ENCODE results near the gene BICDL2. TPM values are rescaled to one million over a fixed set of nuclear protein-coding genes. Genes with fewer than 3 reads are reported as not detected.
A peak's percentile ranks its signal among the peaks of the same experiment; 100 is the strongest.

BICDL2 gene
- total and polyA plus RNA-seq, 2 donors (not counting 1 experiment from before 2014, with no cell fraction given) = not detected

DNA sequence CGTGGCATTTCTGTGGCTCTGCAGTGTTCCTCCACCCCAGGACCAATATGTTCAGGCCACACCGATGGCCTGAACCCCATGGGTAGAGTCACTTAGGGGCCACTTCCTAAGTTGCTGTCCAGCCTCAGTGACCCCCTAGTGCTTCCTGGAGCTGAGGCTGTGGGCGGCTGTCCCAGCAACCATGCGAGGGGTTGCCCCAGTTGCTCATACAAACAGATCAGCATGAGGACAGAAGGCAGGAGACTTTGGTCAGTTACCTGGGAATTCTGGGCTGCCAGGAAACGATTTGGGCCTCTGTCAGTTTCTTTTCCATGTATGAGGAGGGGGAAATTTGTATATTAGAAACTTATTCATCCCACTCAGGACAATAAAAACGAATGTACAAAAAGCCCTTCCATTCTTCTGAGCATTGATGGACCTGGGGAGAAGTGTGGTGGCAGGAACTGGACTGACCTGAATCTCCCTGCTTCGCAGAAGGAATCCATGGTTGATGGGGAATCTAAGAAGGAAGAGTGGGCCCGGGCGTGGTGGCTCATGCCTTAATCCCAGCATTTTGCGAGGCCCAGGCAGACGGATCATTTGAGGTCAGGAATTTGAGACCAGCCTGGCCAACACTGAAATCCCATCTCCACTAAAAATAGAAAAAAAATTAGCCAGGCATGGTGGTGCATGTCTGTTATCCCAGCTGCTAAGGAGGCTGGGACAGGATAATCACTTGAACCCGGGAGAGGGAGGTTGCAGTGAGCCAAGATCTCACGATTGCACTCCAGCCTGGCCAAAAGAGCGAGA lies 23.8 kb upstream of the BICDL2 start:
- H3K36me3 ChIP-seq (ENCODE audit: control insufficient read depth, insufficient read depth, low read length) = no peaks in the 10 kb centered on the region
- TF ChIP-seq EZH2 (IDR thresholded peaks at IDR 0.05; ENCODE audit: low read length, missing control alignments) = no peak
- TF ChIP-seq, protein P1, sequence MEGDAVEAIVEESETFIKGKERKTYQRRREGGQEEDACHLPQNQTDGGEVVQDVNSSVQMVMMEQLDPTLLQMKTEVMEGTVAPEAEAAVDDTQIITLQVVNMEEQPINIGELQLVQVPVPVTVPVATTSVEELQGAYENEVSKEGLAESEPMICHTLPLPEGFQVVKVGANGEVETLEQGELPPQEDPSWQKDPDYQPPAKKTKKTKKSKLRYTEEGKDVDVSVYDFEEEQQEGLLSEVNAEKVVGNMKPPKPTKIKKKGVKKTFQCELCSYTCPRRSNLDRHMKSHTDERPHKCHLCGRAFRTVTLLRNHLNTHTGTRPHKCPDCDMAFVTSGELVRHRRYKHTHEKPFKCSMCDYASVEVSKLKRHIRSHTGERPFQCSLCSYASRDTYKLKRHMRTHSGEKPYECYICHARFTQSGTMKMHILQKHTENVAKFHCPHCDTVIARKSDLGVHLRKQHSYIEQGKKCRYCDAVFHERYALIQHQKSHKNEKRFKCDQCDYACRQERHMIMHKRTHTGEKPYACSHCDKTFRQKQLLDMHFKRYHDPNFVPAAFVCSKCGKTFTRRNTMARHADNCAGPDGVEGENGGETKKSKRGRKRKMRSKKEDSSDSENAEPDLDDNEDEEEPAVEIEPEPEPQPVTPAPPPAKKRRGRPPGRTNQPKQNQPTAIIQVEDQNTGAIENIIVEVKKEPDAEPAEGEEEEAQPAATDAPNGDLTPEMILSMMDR (conservative IDR thresholded peaks at IDR 0.05 in 1 of 2, IDR thresholded peaks at IDR 0.05 in 1 of 2; ENCODE audit: low read depth in 1 of 2, low read length in 2 of 2) = no peak
- DNase-seq (ENCODE audit: low read depth in 2 of 2) = no peak
- H3K4me2 ChIP-seq (ENCODE audit: extremely low read depth, insufficient read depth, low read length) = no peak overlapping the region
- H3K27ac ChIP-seq (ENCODE audit: insufficient read depth, low read length) = no peak overlapping the region
- no peaks in the 10 kb centered on the region for H4K20me1 ChIP-seq (ENCODE audit: control insufficient read depth, extremely low read depth, insufficient read depth, low read length)
- H3K27me3 ChIP-seq (ENCODE audit: control insufficient read depth, insufficient read depth, low read length) = no peaks in the 10 kb centered on the region
- H3K79me2 ChIP-seq (ENCODE audit: control insufficient read depth, insufficient read depth, low read length) = no peaks in the 10 kb centered on the region
- peaks cover 3% of the 10 kb centered on the region for H3K4me1 ChIP-seq (ENCODE audit: control insufficient read depth, extremely low read depth, insufficient read depth, low read length)
- no peaks in the 10 kb centered on the region for H3K9me3 ChIP-seq (ENCODE audit: control insufficient read depth, insufficient read depth, low read depth, low read length)
- no peak overlapping the region for H3K9ac ChIP-seq (ENCODE audit: insufficient read depth, low read length)
- no peak overlapping the region for H3K4me3 ChIP-seq (replicated peaks in 1 of 4; ENCODE audit: control extremely low read depth in 1 of 4, insufficient read depth in 1 of 4, low read depth in 3 of 4, low read length in 4 of 4)
- no peak overlapping the region for H2AFZ ChIP-seq (ENCODE audit: low read length)

DNA sequence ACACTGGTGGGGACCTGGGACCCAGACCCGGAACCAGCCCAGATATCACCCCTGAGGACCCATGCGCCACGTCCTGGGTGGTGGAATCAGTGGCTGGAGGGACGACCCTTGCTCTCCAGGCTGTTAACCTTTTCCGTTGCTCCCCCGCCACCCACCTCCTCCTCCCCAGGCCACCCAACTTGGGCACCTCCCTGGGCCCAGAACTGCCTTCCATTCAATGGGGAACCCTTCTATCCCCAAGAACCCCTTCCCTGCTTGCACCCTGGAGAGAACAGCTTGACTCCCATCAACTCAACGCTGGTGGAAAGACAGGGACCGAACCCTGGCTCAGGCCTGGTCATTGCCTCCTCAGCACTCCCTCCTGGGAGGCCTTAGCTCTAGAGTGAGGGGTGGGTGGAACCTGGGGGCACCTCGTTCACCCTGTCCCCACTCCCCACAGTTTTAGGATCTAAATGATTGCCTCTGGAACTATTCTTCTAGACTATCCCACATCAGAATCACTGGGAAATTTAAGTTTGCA lies 23.0 kb upstream of the BICDL2 start:
- no peak overlapping the region for H3K9ac ChIP-seq (ENCODE audit: insufficient read depth, low read length)
- H3K27me3 ChIP-seq (ENCODE audit: control insufficient read depth, insufficient read depth, low read length) = no peaks in the 10 kb centered on the region
- peak overlapping the region; percentile 77 for H3K4me2 ChIP-seq (ENCODE audit: extremely low read depth, insufficient read depth, low read length)
- H3K79me2 ChIP-seq (ENCODE audit: control insufficient read depth, insufficient read depth, low read length) = no peaks in the 10 kb centered on the region
- no peaks in the 10 kb centered on the region for H3K36me3 ChIP-seq (ENCODE audit: control insufficient read depth, insufficient read depth, low read length)
- H3K9me3 ChIP-seq (ENCODE audit: control insufficient read depth, insufficient read depth, low read depth, low read length) = no peaks in the 10 kb centered on the region
- TF ChIP-seq, protein P1 (conservative IDR thresholded peaks at IDR 0.05 in 1 of 2, IDR thresholded peaks at IDR 0.05 in 1 of 2; ENCODE audit: low read depth in 1 of 2, low read length in 2 of 2) = no peak
- no peak for TF ChIP-seq EZH2 (IDR thresholded peaks at IDR 0.05; ENCODE audit: low read length, missing control alignments)
- DNase-seq (ENCODE audit: low read depth in 2 of 2) = no peak
- peak overlapping the region; percentile 21 for H3K27ac ChIP-seq (ENCODE audit: insufficient read depth, low read length)
- H3K4me1 ChIP-seq (ENCODE audit: control insufficient read depth, extremely low read depth, insufficient read depth, low read length) = no peaks in the 10 kb centered on the region
- peak overlapping the region; percentile 80 for H2AFZ ChIP-seq (ENCODE audit: low read length)
- peak overlapping the region in 3 of 4 experiments; percentile 28 to 80 (median 41) for H3K4me3 ChIP-seq (replicated peaks in 1 of 4; ENCODE audit: control extremely low read depth in 1 of 4, insufficient read depth in 1 of 4, low read depth in 3 of 4, low read length in 4 of 4)
- H4K20me1 ChIP-seq (ENCODE audit: control insufficient read depth, extremely low read depth, insufficient read depth, low read length) = no peaks in the 10 kb centered on the region

DNA sequence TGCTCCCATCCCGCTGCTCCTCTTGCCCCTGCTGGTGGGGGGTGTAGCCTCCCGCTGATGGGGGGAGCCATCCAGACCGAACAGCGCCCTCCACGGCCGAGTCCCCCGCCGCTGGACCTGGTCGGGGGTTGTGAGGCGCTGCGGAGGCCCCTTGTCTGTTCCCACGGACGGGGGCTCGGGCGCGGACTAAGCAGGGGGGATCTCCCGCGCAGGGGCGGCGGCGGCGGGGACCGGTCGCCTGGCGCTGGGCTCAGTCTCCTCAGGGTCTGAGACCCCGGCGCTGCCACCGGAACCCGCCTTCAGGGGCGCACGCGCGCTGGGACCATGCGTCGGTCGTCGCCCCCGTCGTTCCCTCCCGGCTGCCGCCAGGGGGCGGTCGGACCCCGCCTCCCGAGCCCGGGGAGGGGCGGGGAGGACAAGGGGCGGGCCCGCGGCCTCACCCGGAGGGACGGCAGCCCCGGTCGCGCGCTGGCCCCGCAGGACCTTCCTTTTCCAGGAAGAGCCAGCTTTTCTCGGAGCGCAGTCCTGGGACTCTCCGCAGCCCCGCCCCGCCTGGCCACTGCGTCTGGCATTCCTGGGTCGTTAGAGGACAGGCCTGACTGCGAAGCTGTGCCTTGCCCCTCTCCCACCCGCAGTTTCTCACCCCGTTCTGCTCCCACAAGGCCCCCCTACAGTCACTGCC lies 22.4 kb upstream of the BICDL2 start:
- peak overlapping the region; percentile 96 for H3K4me2 ChIP-seq (ENCODE audit: extremely low read depth, insufficient read depth, low read length)
- no peaks in the 10 kb centered on the region for H4K20me1 ChIP-seq (ENCODE audit: control insufficient read depth, extremely low read depth, insufficient read depth, low read length)
- H3K27ac ChIP-seq (ENCODE audit: insufficient read depth, low read length) = peak overlapping the region; percentile 43
- H3K36me3 ChIP-seq (ENCODE audit: control insufficient read depth, insufficient read depth, low read length) = no peaks in the 10 kb centered on the region
- H2AFZ ChIP-seq (ENCODE audit: low read length) = peak overlapping the region; percentile 80
- no peaks in the 10 kb centered on the region for H3K27me3 ChIP-seq (ENCODE audit: control insufficient read depth, insufficient read depth, low read length)
- peak; percentile 75 to 79 for DNase-seq (ENCODE audit: low read depth in 2 of 2)
- peak overlapping the region; percentile 69 for H3K9ac ChIP-seq (ENCODE audit: insufficient read depth, low read length)
- H3K9me3 ChIP-seq (ENCODE audit: control insufficient read depth, insufficient read depth, low read depth, low read length) = no peaks in the 10 kb centered on the region
- no peaks in the 10 kb centered on the region for H3K79me2 ChIP-seq (ENCODE audit: control insufficient read depth, insufficient read depth, low read length)
- H3K4me3 ChIP-seq (replicated peaks in 1 of 4; ENCODE audit: control extremely low read depth in 1 of 4, insufficient read depth in 1 of 4, low read depth in 3 of 4, low read length in 4 of 4) = peak overlapping the region; percentile 54 to 87 (median 79)
- no peak for TF ChIP-seq EZH2 (IDR thresholded peaks at IDR 0.05; ENCODE audit: low read length, missing control alignments)
- TF ChIP-seq, protein P1 (conservative IDR thresholded peaks at IDR 0.05 in 1 of 2, IDR thresholded peaks at IDR 0.05 in 1 of 2; ENCODE audit: low read depth in 1 of 2, low read length in 2 of 2) = peak; percentile 29 to 69
- H3K4me1 ChIP-seq (ENCODE audit: control insufficient read depth, extremely low read depth, insufficient read depth, low read length) = no peaks in the 10 kb centered on the region

All from fibroblast of lung (primary cell).